HEK293 (cell line): Measurements from ENCODE around the gene AGRN.
A peak's percentile ranks its signal among the peaks of the same experiment; 100 is the strongest.

Experiments used
- CTCF ChIA-PET: fragments of 350-600 bp; formaldehyde crosslinking; extraction: SDS; loops from one replicate; lab custom pipeline; 2021; ENCODE audit warnings: antibody characterized with exemption; lab: Yijun Ruan, JAX
- POLR2A ChIA-PET: fragments of 300-600 bp; formaldehyde crosslinking; extraction: SDS; loops from one replicate; lab custom pipeline; 2020; ENCODE audit warnings: antibody characterized with exemption, inconsistent platforms; lab: Yijun Ruan, JAX
- H3K27ac ChIP-seq: fragments of 200-500 bp; sonication (Bioruptor generic); 2 replicates; pipeline ENCODE4 v1.5.1; 2014; ENCODE audit warnings: low read depth, low read length, control low read depth, inconsistent platforms; ENCODE audit errors: extremely low read depth
- H3K36me3 ChIP-seq, 2 experiments: fragments of 200-500 bp in 1 of 2; sonication (Bioruptor generic) in 1 of 2; 1 replicate in 1 of 2; 2 replicates in 1 of 2; pipeline ENCODE4 v1.5.1; 2014 to 2017; ENCODE audit warnings: inconsistent platforms in 2 of 2, low read length in 2 of 2; ENCODE audit not compliant: control insufficient read depth in 2 of 2, insufficient read depth in 1 of 2
- H3K4me1 ChIP-seq: fragments of 200-500 bp; sonication (Bioruptor generic); 2 replicates; pipeline ENCODE4 v1.5.1; 2014; ENCODE audit warnings: mild to moderate bottlenecking, low read length, inconsistent platforms; ENCODE audit not compliant: control insufficient read depth, insufficient read depth
- H3K4me3 ChIP-seq: 2 replicates; pipeline ENCODE4 v1.5.1; 2011; ENCODE audit warnings: low read depth, mild to moderate bottlenecking, control low read depth, low read length, moderate library complexity
- H3K9me3 ChIP-seq: fragments of 200-500 bp; sonication (Bioruptor generic); 2 replicates; pipeline ENCODE4 v1.5.1; 2014; ENCODE audit warnings: low read depth, low read length, inconsistent platforms; ENCODE audit not compliant: control insufficient read depth, insufficient read depth
- EGR2 ChIP-seq: fragments of 450-650 bp; formaldehyde crosslinking; IDR thresholded peaks from 2 replicates; pipeline ENCODE4 v1.5.1; 2016; ENCODE audit warnings: low read depth, missing biosample characterization, missing genetic modification characterization
- SETDB1 ChIP-seq: IDR thresholded peaks from one replicate; pipeline ENCODE4 v1.6.1; 2017; ENCODE audit warnings: mild to moderate bottlenecking, low read length, moderate library complexity, mixed read lengths; ENCODE audit not compliant: insufficient read length
- ZFHX2 ChIP-seq: fragments of 450-650 bp; formaldehyde crosslinking; conservative IDR thresholded peaks from 2 replicates; pipeline ENCODE4 v1.5.1; 2016; ENCODE audit warnings: missing biosample characterization, missing genetic modification characterization
- ZNF248 ChIP-seq: fragments of 450-650 bp; formaldehyde crosslinking; IDR thresholded peaks from 2 replicates; pipeline ENCODE4 v1.5.1; 2017; ENCODE audit warnings: missing biosample characterization, missing genetic modification characterization
- ZNF501 ChIP-seq: fragments of 450-650 bp; formaldehyde crosslinking; IDR thresholded peaks from 2 replicates; pipeline ENCODE4 v1.5.1; 2016; ENCODE audit warnings: missing biosample characterization, missing genetic modification characterization
- ZNF776 ChIP-seq: fragments of 450-650 bp; formaldehyde crosslinking; IDR thresholded peaks from 2 replicates; pipeline ENCODE4 v1.5.0; 2017; ENCODE audit warnings: missing biosample characterization, missing genetic modification characterization, borderline replicate concordance
- TF ChIP-seq, protein P1 (sequence below): fragments of 450-650 bp; formaldehyde crosslinking; IDR thresholded peaks from 2 replicates; pipeline ENCODE4 v1.5.1; 2016; ENCODE audit warnings: missing biosample characterization, missing genetic modification characterization
- TF ChIP-seq, protein P2 (sequence below): fragments of 450-650 bp; formaldehyde crosslinking; IDR thresholded peaks from 2 replicates; pipeline ENCODE4 v1.5.1; 2017; ENCODE audit warnings: missing biosample characterization, missing genetic modification characterization
- TF ChIP-seq, protein P3 (sequence below): sonication (generic); formaldehyde crosslinking; IDR thresholded peaks from 2 replicates; pipeline ENCODE4 v1.8.1; 2022; ENCODE audit warnings: mild to moderate bottlenecking, moderate library complexity, missing genetic modification reagents
- TF ChIP-seq, protein P4 (sequence below): fragments of 450-650 bp; formaldehyde crosslinking; IDR thresholded peaks from 2 replicates; pipeline ENCODE4 v1.5.1; 2016; ENCODE audit warnings: missing biosample characterization, missing genetic modification characterization

The AGRN gene

DNA sequence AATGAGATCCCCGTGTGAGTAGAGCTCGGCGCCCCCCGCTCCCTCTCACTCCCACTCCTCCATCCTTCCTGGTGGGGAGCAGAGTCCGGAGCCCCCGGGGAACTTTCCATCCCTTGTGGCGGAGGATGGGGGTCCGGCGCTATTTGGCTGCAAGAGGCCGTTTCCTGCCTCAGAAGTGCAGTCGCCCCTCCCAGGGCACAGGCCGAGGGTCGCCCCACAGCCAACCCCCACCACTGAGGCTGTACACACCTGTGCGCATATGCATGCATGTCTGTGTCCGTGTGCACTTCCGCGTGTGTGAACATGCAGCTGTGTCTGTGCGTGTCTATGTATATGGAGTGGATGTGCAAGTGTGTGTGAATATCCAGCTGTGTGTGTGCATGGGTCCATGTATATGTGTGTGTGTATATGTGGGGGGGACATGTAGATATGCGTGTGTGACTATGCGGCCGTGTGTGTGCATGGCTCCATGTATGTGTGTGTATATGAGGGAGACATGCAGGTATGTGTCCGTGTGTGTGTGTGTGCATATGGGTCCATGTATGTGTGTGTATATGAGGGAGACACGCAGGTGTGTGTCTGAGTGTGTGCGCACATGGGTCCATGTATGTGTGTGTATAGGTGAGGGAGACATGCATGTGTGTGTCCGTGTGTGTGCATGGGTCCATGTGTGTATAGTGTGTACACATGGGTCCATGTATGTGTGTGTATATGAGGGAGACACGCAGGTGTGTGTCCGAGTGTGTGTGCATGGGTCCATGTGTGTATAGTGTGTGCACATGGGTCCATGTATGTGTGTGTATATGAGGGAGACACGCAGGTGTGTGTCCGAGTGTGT is 32.3 kb downstream of the AGRN start:
- peaks cover 0 to 65% of the 10 kb centered on the region in 2 experiments; a peak in 1 of 3 replicates for H3K36me3 ChIP-seq
- no peaks in the 10 kb centered on the region for H3K9me3 ChIP-seq
- H3K27ac ChIP-seq, result no peak overlapping the region
- POLR2A ChIA-PET, result no interaction called here
- no peak overlapping the region for H3K4me3 ChIP-seq
- TF ChIP-seq SETDB1 (no peak), ZNF248 (tag by site-specific recombination) (no peak), ZNF501 (tag by site-specific recombination) (no peak)
- TF ChIP-seq, protein P1, sequence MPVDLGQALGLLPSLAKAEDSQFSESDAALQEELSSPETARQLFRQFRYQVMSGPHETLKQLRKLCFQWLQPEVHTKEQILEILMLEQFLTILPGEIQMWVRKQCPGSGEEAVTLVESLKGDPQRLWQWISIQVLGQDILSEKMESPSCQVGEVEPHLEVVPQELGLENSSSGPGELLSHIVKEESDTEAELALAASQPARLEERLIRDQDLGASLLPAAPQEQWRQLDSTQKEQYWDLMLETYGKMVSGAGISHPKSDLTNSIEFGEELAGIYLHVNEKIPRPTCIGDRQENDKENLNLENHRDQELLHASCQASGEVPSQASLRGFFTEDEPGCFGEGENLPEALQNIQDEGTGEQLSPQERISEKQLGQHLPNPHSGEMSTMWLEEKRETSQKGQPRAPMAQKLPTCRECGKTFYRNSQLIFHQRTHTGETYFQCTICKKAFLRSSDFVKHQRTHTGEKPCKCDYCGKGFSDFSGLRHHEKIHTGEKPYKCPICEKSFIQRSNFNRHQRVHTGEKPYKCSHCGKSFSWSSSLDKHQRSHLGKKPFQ, result peak; percentile 63; the same call in 1 of the 2 replicates
- TF ChIP-seq, protein P2, sequence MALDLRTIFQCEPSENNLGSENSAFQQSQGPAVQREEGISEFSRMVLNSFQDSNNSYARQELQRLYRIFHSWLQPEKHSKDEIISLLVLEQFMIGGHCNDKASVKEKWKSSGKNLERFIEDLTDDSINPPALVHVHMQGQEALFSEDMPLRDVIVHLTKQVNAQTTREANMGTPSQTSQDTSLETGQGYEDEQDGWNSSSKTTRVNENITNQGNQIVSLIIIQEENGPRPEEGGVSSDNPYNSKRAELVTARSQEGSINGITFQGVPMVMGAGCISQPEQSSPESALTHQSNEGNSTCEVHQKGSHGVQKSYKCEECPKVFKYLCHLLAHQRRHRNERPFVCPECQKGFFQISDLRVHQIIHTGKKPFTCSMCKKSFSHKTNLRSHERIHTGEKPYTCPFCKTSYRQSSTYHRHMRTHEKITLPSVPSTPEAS, result peak; percentile 90
- TF ChIP-seq, all 188 proteins: peak for 2
- no peaks in the 10 kb centered on the region for H3K4me1 ChIP-seq
- CTCF ChIA-PET, result interaction anchor here (0.5 to 1.1 kb wide), 2 partner anchors 30 to 68 kb away, joined by 4 read pairs; no protein-coding TSS in a partner anchor

DNA sequence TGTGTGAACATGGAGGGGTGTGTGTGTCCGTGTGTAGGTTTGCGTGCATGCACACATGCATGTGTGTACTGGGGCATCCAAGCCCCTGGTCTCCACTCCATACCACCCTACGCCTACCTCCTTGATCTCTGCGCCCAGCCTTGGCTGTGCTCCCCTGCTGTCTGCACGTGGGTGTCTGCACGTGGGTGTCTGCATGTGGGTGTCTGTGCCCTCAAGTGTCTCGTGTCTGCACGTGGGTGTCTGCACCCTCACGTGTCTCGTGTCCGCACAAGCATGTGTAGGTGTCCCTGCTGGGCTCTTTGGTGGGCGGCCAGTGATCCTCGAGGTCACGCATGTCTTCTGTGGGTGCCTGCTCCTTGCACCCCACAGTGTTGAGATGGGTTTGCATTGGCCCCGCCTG is 33.1 kb downstream of the AGRN start:
- POLR2A ChIA-PET, result no interaction called here
- H3K27ac ChIP-seq, result no peak overlapping the region
- CTCF ChIA-PET, result interaction anchor here (0.9 kb wide), 1 partner anchor 11 kb away, joined by 3 read pairs; no protein-coding TSS in a partner anchor

DNA sequence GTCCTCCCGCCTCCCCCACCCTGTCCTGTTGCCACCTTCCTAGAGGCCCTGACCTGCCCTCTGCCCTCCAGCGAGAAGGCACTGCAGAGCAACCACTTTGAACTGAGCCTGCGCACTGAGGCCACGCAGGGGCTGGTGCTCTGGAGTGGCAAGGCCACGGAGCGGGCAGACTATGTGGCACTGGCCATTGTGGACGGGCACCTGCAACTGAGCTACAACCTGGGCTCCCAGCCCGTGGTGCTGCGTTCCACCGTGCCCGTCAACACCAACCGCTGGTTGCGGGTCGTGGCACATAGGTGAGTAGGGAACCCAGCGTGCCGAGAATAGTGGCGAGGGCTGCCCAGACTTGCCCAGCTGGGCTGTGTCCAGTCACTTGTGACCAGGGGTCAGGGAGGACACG is 33.8 kb downstream of the AGRN start:
- Histone ChIP-seq H3K4me3 (no peak overlapping the region), H3K4me1 (no peaks in the 10 kb centered on the region), H3K9me3 (no peaks in the 10 kb centered on the region), H3K36me3 (peaks cover 0 to 59% of the 10 kb centered on the region in 2 experiments; a peak in 1 of 3 replicates), H3K27ac (no peak overlapping the region)
- TF ChIP-seq, protein P3, sequence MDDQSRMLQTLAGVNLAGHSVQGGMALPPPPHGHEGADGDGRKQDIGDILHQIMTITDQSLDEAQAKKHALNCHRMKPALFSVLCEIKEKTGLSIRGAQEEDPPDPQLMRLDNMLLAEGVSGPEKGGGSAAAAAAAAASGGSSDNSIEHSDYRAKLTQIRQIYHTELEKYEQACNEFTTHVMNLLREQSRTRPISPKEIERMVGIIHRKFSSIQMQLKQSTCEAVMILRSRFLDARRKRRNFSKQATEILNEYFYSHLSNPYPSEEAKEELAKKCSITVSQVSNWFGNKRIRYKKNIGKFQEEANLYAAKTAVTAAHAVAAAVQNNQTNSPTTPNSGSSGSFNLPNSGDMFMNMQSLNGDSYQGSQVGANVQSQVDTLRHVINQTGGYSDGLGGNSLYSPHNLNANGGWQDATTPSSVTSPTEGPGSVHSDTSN, result no peak
- TF ChIP-seq, protein P4, sequence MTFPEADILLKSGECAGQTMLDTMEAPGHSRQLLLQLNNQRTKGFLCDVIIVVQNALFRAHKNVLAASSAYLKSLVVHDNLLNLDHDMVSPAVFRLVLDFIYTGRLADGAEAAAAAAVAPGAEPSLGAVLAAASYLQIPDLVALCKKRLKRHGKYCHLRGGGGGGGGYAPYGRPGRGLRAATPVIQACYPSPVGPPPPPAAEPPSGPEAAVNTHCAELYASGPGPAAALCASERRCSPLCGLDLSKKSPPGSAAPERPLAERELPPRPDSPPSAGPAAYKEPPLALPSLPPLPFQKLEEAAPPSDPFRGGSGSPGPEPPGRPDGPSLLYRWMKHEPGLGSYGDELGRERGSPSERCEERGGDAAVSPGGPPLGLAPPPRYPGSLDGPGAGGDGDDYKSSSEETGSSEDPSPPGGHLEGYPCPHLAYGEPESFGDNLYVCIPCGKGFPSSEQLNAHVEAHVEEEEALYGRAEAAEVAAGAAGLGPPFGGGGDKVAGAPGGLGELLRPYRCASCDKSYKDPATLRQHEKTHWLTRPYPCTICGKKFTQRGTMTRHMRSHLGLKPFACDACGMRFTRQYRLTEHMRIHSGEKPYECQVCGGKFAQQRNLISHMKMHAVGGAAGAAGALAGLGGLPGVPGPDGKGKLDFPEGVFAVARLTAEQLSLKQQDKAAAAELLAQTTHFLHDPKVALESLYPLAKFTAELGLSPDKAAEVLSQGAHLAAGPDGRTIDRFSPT (tag by site-specific recombination), result peak; percentile 76
- POLR2A ChIA-PET, result no interaction called here
- CTCF ChIA-PET, result interaction anchor here (0.7 to 0.9 kb wide), 2 partner anchors 11 to 14 kb away, joined by 3 read pairs; no protein-coding TSS in a partner anchor

More for the DNA sequence above, 33.1 kb downstream of the AGRN start:
- H3K4me1 ChIP-seq, result no peaks in the 10 kb centered on the region
- TF ChIP-seq ZNF776 (no peak), EGR2 (tag by site-specific recombination) (peak; percentile 96), ZFHX2 (tag by site-specific recombination) (peak; percentile 99)
- no peak overlapping the region for H3K4me3 ChIP-seq
- peaks cover 0 to 59% of the 10 kb centered on the region in 2 experiments; a peak in 1 of 3 replicates for H3K36me3 ChIP-seq
- no peaks in the 10 kb centered on the region for H3K9me3 ChIP-seq
